SW 1271 (cell line): ENCODE data around the gene AMZ1.
A peak's percentile ranks its signal among the peaks of the same experiment; 100 is the strongest.

Experiments
- DNase-seq, 2 experiments: peaks; one replicate each; lab custom pipeline; 2025; lab: John Stamatoyannopoulos, UW

Gene AMZ1

DNA sequence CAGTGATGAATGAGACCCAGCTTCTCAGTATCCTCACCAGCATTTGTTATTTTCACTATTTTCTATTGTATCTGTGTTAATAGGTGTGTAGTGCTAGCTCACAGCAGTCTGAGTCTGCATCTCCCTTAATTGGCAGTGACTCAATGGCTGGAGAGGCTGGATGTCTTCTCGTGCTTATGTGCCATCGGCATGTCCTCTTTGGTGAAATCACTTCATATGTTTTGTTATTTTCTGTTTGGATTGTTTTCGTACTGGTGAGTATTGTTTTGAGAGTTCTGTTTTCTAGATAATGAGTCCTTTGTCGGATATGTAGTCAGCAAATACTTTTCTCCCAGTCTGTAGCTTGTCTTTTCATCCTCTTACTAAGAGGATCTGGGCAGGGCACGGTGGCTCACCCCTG lies 66.1 kb downstream of the AMZ1 start:
- DNase-seq, result no peak

- no peak for DNase-seq
Observed at GRCh38 chr7:2754912-2755311, 66.9 kb downstream of the AMZ1 start.

- no peak for DNase-seq
Observed at GRCh38 chr7:2755531-2755930, 67.5 kb downstream of the AMZ1 start.

GRCh38 chr7:2757361-2757903 lies 69.4 kb downstream of the AMZ1 start:
- DNase-seq, result peak in 1 of 2 experiments; percentile 81

DNA sequence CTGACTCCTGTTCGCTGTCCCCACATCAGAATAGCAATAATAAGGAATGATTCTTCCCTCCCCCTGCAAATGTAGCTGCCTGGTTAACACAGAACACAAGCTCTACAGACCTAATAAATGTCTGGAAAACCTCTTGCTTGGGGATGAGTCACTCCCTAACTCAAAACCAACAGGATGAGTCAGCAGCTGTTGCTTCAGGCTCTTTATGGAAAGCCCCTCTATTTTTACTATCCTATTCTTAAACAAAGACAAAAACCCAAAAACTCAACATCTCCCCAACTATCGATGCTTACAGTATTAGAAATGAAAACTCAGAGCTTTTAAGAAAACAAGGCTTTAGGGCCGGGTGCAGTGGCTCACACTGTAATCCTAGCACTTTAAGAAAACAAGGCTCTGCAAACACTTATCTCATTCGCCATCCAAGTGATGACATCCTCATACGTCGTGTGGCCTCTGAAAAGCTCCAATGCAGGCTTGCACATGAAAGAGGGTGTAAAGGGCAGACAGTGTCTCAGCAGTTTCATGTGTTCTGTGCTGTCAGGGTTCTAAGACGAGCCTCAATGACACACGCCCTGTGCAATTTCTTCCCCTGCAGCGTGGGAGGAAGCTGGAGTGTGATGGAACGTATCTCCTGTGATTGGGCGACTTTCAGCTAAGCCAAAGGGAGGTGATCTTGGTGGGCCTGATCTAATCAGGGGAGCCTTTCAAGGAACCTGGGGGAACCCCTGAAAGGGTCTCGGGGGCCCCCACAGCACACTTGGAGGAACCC lies 70.1 kb downstream of the AMZ1 start:
- peak; percentile 73 to 99 for DNase-seq

DNA sequence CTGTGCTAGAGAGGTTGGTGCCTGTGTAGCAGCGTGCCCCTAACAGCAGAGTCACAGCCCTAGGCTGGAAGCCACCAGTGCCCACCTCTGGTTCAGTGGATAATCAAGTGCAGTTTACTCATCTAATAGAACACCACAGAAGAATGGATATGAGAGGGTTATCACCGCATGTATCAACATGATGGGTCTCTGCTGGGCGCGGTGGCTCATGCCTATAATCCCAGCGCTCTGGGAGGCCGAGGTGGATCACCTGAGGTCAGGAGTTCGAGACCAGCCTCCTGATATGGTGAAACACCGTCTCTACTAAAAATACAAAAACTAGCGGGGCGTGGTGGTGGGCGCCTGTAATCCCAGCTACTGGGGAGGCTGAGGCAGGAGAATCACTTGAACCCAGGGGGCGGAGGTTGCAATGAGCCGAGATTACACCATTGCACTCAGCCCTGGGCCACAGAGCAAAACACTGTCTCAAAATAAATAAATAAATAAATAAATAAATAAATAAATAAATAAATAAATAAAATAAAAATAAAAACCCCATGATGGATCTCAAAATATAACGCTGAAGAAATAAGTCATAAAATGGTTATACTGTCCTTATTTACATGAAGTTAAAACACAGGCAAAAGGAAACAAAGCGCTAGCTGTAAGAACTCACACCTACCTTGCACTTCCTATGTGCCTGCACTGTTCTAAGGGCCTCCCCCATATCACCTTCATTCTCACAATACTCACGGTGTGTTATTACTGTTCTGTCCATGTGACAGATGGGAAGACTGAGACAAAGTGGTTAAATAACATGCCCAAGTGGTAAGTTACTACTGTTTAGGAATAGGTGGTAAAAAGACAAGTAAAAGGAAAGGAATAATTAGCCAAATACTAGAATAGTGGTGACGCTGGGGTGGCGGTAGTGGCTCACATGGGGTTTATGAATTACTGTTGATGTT lies 70.9 kb downstream of the AMZ1 start:
- DNase-seq, result no peak

DNA sequence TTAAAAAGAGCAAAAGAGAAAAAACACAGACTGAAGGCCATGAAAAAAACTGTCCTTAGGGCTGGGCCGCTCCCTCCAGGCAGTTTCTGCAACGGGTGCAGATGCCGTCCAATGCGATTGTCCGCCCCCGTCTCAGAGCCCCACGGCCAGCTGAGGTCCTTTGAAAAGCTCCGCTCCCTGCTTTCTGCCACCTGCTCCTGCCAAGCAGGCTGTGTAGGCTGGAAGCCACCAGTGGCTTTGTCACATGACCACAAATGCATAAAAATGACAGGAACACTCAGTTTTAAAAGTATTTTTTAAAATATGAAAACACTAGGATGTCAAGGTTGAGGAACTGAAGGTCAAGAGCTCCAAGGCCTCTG lies 71.7 kb downstream of the AMZ1 start:
- no peak for DNase-seq

DNA sequence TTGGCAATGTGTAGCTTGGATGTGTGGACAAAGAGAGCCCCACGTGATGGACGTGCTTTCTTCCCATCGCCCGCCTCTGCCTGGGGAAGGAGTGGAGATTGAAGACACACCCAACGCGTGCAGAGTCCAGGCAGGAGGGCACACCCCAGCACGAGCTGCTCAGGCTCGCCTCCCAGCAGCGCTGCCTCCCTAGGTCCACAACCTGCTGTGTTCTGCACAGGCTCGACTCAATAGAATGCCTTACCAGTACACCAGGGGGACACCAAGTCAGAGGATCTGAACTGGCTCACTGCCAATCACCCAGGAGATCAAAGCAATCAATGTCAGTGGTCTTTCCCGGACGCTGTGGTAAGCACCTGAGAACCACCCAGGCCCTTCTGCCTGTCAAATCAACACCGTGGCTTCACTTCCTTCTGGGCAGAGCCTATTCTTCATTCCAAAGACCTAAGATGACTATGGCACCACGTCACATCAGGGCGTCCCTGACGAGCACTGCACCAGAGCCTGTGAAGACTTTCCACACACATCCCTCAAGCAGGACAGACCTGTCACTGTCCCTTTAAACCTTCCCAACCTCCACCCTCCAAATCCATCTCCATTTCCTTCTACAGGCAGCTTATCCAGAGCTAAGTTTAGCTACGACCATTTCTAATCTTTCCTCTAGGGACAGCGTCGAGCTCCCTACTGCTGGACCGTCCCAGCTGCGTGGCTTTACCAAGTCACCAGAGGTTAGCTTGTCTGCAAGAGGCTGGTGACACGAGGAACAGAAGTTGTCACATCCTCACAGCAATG lies 72.3 kb downstream of the AMZ1 start:
- DNase-seq, result peak in 1 of 2 experiments; percentile 75

- no peak for DNase-seq
Observed at GRCh38 chr7:2761131-2761624, 73.2 kb downstream of the AMZ1 start.

DNA sequence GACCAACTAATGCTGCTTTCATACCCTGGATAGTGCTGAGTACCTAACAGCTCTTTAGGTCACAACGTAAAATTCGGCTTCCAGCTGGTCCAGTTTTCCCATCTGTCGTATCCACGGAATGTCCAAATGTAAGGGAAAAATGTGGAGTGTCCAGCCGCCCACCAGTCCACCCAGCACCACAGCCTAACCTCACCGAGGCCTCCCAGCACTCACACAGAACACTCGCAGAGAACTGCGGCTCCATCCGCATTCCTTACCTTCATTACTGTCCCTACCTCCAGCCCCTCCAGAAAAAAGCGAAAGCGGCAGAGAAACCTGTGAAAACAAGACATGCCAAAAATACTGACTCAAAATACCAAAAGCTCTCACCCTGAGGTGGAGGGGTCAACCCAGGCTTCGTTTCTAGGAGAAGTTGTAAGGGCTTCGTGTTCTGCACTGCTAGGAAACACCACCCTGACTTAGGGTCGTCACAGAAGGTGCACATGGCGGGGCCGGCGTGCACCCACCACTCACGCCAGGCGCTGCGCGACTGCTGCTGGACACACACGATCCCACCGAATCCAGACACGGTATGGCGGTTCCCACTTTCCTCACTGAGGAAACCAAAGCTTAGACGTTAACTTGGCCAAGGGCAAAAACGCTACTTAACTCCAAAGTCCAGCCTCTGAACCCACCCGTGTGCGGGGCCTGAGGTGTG lies 73.9 kb downstream of the AMZ1 start:
- no peak for DNase-seq

GRCh38 chr7:2763597-2763996 lies 75.6 kb downstream of the AMZ1 start:
- no peak for DNase-seq

- DNase-seq, result no peak
Observed at GRCh38 chr7:2764621-2765020, 76.6 kb downstream of the AMZ1 start.
